ENCODE results near the gene LGALS1.
"Not testable (repeated sequence)": the region's sequence is repeated elsewhere in the genome, so short reads cannot be mapped to it uniquely, and the experiment has no call there.

The LGALS1 gene

DNA sequence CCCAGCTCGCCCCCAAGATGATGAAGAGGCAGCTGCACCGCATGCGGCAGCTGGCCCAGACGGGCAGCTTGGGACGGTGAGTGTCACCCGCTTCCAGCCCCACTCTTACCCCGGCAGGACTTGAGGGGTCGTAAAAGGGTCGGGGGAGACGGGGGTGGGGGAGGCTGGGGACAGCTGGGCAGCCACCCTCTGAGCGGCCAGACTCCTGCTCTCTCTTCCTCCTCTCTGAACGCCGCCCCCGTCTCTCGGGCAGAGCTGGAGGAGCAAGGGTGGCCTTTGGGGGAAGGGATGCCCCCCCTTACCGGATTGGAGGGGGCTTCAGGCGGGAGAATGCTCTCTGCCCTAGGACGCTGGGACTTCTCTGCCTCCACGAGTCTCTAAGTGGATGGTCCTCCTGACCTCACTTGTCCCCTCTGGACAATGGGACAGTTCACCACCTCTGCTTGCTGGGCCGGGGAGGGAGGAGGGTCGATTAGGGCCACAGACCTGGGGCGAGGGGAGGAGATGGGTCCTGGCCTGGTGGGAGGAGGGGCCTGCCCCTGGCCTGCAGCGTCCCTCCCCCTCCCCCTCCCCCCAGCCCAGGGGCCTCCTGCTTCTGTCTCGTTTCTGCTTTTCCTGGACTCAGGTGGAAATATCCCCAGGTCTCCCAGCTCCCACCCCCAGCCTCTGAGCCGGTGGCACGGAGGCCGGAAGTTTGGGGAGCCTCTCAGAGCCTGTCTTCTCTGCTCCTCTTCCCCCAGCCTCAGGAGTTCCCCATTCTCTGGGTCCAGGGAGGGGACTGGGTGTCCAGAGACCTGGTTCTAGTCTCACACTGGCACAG lies 35.5 kb upstream of the LGALS1 start:
- no peak for DNase-seq

DNA sequence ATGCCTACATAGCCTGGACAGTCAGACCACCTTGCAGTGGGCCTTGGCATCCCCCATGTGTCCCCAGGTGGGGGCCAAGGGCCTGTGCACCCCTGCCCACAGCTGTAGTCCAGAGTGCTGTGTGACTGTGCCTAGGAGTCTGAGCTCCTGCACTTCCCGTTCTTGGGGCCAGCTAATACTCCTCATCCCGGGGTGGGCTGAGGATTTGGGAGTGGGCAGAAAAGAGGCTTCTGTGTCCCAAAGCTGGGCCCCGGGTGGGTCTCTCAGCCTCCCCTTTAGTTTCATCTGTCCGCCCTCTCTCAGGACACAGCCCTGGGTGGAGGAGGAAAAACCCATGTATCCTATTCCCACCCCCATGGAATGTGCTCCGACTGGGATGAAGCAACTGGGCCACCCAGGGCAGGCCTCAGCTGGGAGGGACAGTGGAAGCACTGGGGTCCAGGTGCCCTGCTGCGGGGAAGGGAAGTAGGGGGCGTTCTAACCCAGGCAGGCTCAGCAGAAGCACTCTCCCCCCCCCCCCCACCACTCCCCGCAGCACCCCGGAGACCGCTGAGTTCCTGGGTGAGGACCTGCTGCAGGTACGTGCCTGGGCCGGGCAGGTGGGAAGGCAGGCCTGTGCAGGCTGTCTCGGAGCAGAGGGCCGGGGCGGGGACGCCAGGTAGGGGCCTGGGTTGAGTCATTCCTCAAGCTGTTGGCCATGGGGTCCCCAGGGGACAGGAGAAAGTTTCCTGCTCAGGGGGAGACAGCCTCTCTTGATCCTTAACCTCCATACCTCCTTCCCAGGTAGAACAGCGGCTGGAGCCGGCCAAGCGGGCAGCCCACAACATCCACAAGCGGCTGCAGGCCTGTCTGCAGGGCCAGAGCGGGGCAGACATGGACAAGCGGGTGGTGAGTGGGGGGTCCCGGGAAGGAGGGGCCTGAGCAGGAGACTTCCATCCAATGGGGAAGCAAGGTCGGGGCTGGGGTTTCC lies 34.6 kb upstream of the LGALS1 start:
- DNase-seq: no peak

DNA sequence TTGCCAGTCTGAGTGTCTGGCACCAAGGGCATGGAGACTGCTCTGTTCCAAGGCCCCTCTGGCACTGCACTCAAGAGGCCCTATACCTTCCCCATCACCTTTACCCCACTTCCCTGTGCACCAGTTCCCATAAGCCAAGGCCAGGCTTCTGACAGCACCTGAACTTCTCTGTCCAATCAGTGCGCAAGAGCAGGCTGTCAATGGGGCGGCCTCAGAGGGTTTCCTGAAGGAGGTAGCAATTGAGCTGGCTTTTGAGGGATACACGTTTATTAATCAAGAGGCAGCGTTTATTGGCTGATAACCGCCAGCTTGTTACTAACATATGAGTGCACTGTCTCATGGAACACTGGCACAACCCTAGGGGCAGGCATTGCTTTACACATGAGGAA lies 33.9 kb upstream of the LGALS1 start:
- no peak for DNase-seq

DNA sequence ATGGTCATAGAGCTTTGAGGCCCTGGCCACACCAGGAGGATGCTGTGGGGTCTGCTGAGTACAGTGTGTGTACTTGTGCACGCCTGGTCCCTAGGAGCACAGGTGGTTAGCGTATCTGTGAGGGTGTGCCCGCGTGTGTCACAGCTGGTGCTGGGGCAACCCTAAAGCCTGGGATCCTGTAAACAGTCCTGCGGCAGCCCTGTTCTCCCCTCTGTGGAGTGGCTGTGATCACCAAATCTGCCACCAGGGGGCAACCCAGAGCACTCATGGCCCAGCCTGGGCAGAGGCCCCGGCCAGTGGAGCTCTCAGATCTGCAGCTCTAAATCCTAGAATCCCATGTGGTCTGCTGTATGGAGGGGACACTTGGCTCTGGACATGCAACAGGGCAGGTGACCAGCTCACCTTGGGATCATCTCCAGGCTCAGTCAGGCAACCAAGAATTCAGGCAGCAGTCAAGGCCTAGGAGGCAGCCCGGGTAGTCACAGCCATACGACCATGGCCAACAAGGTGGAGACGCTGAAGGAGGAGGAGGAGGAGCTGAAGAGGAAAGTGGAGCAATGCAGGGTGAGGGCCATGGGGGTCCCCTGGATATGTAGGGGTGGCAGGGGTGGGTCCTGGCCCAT lies 32.1 kb upstream of the LGALS1 start:
- DNase-seq: no peak

DNA sequence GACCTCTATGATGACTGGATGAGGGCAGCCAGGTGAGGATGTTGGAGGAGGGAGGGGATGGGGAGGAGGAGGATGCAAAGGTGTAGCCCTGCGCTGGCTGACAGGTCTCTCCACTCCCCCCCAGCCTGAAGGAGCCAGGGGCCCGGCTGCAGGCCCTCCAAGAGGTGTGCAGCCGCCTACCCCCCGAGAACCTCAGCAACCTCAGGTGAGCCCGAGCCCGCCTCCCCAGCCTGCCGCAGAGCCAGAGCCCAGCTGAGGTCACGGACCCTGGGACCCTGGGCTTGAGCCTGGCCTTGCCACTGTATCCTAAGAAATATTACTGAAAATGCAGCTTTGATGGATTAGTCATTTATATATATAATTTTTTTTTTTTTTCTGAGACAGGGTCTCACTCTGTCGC lies 28.1 kb upstream of the LGALS1 start:
- DNase-seq: no peak

DNA sequence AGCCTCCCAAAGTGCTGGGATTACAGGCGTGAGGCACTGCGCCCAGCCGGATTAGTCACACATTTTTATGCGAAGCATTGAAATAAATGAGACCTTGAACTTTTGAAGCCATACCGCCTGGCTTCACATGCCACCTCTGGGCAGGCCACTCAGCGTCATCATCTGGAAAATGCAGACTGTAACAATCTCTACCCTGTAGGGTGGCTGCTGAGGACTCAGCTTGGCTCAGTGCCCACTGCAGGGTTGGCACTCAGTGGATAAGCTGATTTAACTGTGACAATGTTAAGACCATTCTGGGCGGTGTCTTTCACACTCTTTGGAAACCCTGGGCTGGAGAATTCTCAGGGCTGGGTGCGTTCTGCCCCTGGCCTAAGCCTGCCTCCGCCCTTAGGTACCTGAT lies 27.5 kb upstream of the LGALS1 start:
- DNase-seq: no peak

DNA sequence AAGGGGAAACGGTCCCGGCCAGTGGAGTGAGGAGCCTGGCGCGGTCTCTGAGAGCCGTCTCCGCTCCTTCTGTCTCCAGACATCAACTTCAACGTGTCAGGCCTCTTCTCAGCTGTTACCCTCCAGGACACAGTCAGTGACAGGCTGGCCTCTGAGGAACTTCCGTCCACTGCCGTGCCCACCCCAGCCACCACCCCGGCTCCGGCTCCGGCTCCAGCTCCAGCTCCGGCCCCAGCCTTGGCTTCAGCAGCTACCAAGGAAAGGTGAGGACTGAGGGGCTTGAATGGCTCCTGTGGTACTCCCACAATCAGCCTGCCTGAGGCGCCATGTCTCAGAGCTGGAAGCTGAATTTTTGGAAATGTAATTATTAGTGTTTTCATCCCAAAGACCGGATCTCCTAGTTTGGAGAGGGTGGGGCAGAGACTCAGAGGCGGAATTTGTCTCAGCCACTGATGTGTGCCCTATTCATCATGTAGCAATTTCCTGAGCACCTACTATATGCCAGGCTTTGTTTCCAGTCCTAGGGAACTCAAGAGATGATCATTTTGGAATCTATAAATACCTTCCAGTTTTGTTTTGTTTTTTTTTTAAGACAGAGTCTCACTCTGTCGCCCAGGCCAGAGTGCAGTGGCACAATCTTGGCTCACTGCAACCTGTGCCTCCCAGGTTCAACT lies 24.8 kb upstream of the LGALS1 start:
- no peak for DNase-seq

DNA sequence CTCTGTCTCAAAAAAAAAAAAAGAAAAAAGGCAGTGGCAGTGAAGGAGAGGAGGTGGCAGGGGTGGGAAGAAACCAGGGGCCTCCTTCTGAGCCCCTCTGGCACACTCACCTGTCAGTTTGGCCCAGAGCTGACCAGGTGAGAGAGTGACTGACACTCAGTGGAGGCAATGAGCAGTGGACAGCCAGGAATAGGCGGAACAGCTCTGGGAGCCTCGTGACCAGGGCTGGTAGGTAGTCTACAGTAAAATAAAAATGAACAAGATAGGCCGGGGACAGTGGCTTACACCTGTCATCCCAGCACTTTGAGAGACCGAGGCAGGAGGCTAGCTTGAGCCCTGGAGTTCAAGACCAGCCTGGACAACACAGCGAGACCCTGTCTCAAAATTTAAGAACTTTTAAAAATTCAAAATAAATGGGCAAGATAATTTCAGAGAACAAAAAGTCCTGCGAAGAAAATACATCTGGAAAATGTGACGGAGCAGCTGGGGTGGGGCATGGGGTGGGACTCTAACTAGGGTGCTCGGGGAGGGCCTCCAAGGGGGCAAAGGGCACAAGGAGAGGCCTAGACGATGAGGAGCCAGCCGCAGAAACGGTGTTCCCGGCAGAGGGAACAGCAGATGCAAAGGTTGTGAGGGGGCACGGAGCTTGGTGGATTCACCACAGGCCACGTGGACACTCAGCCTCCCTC lies 20.7 kb upstream of the LGALS1 start:
- no peak for DNase-seq

DNA sequence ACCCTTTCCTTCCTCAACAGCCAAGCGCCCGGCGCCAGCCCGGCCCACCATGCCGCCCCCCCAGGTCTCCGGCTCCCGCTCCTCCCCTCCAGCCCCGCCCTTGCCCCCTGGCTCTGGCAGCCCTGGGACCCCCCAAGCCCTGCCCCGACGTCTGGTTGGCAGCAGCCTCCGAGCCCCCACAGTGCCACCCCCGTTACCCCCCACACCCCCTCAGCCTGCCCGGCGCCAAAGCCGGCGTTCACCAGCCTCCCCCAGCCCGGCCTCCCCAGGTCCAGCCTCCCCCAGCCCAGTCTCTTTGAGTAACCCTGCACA lies 20.2 kb upstream of the LGALS1 start:
- no peak for DNase-seq

DNA sequence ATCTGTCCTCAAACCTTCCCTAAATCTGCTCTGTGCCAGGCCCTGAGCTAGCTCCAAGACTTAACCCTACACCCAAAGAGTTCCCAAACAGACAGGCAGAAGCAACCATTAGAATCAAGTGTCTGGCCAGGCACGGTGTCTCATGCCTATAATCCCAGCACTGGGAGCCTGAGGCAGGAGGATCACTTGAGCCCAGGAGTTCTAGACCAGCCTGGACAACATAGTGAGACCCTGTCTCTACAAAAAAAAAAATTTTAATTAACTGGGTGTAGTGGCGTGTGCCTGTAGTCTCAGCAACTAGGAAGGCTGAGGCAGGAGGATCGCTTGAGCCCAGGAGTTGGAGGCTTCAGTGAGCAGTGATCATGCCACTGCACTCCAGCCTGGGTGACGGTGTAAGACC lies 18.9 kb upstream of the LGALS1 start:
- DNase-seq: not testable (repeated sequence)

DNA sequence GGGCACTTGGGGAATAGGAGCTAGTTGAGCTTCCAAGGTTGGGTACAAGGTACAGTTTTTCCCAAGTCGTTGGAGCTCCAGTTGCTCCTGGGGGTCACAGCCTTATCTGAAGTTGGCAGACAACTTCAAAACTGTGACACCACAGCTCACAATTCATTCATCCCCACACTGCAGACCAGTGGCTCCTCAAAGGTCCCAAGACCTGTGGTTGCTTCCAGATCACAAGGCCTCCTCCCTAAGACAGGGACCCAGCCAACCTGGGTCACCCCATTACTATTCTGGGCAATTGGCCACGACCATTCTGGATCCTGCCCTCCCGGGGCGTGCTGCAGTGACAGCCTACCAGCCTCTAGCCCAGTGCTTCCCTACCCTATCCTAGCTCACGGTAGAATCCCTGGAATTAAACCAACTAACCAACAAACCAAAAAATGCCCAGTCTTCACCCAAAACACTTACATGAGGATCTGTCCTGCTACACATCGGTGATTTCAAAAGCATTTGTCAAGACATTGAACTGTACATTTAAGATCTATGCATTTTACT lies 17.8 kb upstream of the LGALS1 start:
- DNase-seq: no peak

DNA sequence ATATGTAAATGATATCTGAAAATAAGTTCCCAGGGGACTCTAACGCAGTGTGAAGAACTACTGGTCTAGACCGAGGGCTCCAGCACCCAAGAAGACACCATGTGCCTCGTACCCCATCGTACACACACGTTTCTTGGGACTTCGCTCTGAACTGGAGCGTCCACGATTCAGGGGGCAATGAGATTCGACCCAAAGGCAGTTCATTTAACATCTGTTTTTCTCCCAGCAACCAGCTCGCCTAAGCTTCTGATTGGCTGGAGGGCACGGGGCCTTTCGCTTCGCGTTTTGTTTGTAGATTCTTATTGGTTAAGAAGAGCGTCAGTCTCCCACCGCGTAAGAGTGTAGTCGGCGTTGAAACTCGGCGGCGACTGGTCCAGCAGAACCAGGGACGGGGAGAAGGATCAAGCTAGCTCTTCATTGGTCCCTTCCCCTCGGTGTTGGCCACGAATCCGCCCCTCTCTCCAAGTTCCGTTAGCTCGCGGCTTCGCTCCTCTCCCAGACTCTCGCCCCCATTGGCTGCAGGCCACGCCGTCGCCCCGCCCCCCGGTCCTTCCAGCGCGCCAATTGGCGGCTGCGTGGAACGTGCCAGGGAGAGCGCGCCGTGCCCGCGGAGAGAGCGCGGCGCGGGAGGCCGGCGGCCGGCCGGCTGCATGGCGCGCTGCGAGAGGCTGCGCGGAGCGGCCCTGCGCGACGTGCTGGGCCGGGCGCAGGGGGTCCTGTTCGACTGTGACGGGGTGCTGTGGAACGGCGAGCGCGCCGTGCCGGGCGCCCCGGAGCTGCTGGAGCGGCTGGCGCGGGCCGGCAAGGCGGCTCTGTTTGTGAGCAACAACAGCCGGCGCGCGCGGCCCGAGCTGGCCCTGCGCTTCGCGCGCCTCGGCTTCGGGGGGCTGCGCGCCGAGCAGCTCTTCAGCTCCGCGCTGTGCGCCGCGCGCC lies 17.0 kb upstream of the LGALS1 start, which contains the start of gene PDXP:
Gene PDXP (plus strand): TSS at position 591 of the 933 bp plus-strand sequence. CDS start 60 bp downstream, at position 651.
- DNase-seq: peak; percentile 95

DNA sequence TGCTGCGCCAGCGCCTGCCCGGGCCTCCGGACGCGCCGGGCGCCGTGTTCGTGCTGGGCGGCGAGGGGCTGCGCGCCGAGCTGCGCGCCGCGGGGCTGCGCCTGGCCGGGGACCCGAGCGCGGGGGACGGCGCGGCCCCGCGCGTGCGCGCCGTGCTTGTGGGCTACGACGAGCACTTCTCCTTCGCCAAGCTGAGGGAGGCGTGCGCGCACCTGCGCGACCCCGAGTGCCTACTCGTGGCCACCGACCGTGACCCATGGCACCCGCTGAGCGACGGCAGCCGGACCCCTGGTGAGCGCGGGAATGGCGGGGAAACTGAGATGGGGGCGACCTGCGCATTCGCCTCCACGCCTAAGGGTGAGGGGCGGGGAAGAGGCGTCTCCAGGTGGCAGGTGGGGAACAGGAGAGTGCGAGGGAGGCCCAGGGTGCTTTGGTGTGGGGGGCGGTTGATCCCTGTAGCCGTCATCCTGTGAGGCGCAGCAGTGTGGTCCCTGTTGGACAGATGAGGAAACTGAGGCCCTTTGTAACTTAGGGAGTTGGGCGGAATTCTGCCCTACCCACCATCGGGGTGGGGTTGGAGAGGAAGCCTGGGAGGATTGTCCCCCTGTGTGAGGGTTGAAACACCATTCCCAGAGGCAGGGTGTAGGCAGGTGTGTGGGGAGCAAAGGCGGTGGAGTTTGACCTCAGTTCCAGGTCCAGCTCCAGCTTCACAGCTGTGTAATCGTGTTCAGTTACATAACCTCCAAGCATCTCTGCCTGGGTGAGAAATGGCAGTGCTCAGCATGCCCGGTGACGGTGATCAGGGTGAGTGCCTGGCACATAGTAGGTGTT lies 16.2 kb upstream of the LGALS1 start:
- no peak for DNase-seq

DNA sequence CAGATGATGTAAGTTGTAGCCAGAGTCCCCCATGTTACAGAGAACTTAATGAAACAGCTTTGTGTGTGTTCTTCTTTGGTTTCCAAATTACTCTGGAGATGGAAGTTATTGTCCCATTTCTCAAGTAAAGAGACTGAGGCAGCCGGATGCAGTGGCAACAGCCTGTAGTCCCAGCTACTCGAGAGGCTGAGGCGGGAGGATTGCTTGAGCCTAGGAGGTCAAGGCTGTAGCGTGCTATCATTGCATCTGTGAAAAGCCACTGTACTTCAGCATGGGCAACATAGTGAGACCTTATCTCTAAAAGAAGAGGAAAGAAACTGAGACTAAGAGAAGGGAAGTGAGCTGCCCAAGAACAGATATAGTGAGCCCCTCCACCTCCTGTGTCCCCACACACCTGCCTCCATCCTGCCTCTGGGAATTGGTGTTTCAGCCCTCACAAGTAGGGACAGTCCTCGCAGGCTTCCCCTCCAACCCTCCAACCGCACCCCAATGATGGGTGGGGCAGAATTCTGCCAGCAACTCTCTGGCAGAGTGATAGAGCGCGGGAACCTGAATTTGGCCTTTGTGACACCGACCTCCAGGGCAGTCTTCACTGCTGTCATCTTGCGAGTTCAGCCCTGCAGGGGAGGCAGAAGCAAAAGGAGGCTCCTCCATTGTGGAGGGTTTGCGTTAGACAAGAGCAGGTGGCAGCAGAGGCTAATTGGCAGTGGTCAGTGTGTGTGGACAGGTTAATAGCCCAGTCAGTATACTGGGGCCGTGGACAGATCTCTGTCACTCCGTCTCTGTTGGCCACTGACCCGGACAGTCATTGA lies 15.3 kb upstream of the LGALS1 start:
- DNase-seq: no peak

DNA sequence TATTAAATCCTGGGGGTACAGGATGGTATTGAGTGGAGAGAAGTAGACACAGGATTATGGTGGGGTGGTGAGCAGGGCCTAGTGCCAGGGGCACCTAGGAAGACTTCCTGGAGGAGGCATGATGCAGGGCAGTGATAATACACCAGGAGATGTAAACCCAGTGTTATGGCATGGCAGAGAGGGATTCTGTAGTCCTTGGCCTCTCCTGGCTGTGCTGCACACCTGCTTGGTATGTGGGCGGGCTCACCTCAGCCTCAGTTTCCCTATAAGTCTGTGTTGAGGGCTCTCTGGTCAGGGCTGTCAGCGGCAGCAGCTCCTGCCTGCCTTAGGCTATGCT lies 14.8 kb upstream of the LGALS1 start:
- DNase-seq: no peak

DNA sequence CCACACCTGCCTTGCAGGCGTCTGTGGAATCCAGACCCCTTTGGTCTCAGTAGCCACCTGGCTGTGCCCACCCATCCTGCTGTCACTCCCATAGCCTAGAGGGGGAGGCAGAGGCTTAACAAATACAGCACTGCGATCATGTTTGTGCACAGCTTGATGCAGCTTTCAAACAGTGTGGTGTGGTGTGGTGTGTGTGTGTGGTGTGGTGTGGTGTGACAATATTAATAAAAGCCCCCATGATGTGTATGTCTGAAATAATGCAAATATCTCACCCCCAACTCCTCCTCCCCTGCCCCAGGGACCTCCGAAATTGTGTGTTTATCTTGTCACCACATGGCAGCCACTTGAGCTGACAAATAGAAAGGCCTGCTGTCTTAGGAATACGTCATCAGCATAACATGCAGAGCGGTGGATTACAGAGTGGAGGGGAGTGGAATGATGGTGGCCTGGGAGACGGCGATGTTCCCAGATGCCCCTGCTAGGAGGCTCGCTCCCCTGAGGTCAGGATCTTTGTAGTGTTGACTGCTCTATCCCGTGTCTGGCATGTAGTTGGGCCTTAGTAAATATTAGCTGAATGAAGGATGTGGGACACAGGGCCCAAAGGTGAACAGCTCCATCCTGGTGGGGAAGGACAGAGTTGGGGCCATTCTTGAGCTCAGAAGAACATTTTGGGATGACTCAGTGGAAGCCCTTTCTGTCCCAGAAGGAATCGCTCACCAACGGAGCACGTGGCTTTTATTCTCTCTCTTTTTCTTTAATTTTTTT lies 14.1 kb upstream of the LGALS1 start:
- no peak for DNase-seq

DNA sequence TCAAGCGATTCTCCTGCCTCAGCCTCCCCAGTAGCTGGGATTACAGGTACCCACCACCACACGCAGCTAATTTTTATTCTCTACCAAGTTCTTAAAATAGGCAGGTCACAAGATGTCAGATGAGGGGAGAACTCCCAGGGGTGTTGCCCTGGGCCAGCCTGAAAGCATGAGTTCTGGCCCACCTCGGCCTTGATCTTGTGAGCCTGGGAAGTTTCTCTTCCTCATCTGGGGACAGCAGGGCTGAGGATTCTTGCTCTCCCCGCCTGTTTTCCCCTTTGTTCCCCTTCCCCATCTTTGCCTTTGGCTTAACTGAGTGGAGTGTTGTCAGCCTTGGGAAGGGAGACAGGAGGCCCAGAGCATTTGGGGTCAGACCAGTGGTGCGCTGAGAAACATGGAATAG lies 13.4 kb upstream of the LGALS1 start:
- DNase-seq: no peak

DNA sequence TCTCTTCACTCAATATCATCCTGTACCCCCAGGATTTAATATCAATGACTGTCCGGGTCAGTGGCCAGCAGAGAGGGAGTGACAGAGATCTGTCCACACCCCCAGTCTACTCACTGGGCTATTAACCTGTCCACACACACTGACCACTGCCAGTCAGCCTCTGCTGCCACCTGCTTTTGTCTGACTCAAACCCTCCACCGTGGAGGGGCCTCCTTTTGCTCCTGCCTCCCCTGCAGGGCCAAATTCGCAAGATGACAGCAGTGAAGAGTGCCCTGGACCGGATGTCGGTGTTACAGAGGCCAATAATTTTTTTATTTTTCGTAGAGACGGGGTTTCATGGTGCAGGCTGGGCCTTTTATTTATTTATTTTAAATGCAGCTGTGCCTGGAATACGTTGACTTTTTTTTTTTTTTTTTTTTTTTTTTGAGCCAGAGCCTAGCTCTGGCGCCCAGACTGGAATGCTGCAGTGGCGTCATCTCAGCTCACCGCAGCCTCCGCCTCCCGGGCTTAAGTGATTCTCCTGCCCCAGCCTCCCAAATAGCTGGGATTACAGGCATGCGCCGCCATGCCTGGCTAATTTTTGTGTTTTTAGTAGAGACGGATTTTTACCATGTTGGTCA lies 11.8 kb upstream of the LGALS1 start:
- no peak for DNase-seq
